WTC11 (cell line): ENCODE results near the gene KIDINS220. TPM values are rescaled to one million over a fixed set of nuclear protein-coding genes. Genes with fewer than 3 reads are reported as not detected.

Experiments
- ATAC-seq: fragments of 200-7000 bp; cut with Tn5 transposase; 2 replicates; pipeline ENCODE4 v1.10.0; 2021; ENCODE audit warnings: mild to moderate bottlenecking, moderate library complexity
- CTCF ChIA-PET: fragments of 300-600 bp; sonication (Branson Sonifier 250); formaldehyde crosslinking; loops from one replicate; lab custom pipeline; 2021; ENCODE audit warnings: antibody characterized with exemption; lab: Charles Lee
- POLR2A ChIA-PET: fragments of 350-600 bp; sonication (Branson Sonifier 250); formaldehyde crosslinking; loops from one replicate; lab custom pipeline; 2021; ENCODE audit warnings: antibody characterized with exemption; lab: Charles Lee
- DNase-seq: peaks from one replicate; pipeline ENCODE4 v3.0.0; 2021; ENCODE audit warnings: low spot score
- H3K27ac Mint-ChIP-seq: 2 replicates; pipeline ENCODE4 v1.8.0; 2021; ENCODE audit warnings: mixed read lengths
- H3K27me3 Mint-ChIP-seq: 2 replicates; pipeline ENCODE4 v1.8.0; 2021; ENCODE audit warnings: low read depth, mild to moderate bottlenecking, moderate library complexity, mixed read lengths
- H3K36me3 Mint-ChIP-seq: 2 replicates; pipeline ENCODE4 v1.8.0; 2021; ENCODE audit warnings: mixed read lengths
- H3K4me1 Mint-ChIP-seq: 2 replicates; pipeline ENCODE4 v1.8.0; 2022; ENCODE audit warnings: mixed read lengths
- H3K4me3 Mint-ChIP-seq: 2 replicates; pipeline ENCODE4 v1.8.0; 2021; ENCODE audit warnings: mild to moderate bottlenecking, moderate library complexity, mixed read lengths
- H3K9me3 Mint-ChIP-seq: 2 replicates; pipeline ENCODE4 v1.8.0; 2021; ENCODE audit warnings: mixed read lengths
- CREB1 ChIP-seq: sonication (generic); formaldehyde crosslinking; IDR thresholded peaks from 2 replicates; pipeline ENCODE4 v1.8.0; 2023; ENCODE audit warnings: mild to moderate bottlenecking, missing genetic modification reagents
- EMX1 ChIP-seq: fragments of 250-450 bp; sonication (Bioruptor Pico); IDR thresholded peaks from 2 replicates; pipeline ENCODE4 v1.8.0; 2021; ENCODE audit warnings: mild to moderate bottlenecking
- ESRRA ChIP-seq: sonication (generic); formaldehyde crosslinking; IDR thresholded peaks from 2 replicates; pipeline ENCODE4 v1.8.1; 2022; ENCODE audit warnings: mild to moderate bottlenecking, missing genetic modification reagents, borderline replicate concordance
- GTF2I ChIP-seq: fragments of 250-450 bp; sonication (Bioruptor Pico); conservative IDR thresholded peaks from 2 replicates; pipeline ENCODE4 v1.4.0; 2021; ENCODE audit warnings: mild to moderate bottlenecking
- KAT7 ChIP-seq: sonication (generic); formaldehyde crosslinking; IDR thresholded peaks from 2 replicates; pipeline ENCODE4 v1.8.1; 2023; ENCODE audit warnings: missing genetic modification reagents, mild to moderate bottlenecking, borderline replicate concordance
- MLX ChIP-seq: sonication (generic); formaldehyde crosslinking; IDR thresholded peaks from 2 replicates; pipeline ENCODE4 v1.8.1; 2023; ENCODE audit warnings: mild to moderate bottlenecking, missing genetic modification reagents, moderate library complexity
- PRDM15 ChIP-seq: sonication (generic); formaldehyde crosslinking; IDR thresholded peaks from 2 replicates; pipeline ENCODE4 v1.8.0; 2022; ENCODE audit warnings: missing genetic modification reagents
- TEAD1 ChIP-seq: sonication (generic); formaldehyde crosslinking; IDR thresholded peaks from 2 replicates; pipeline ENCODE4 v1.8.0; 2022; ENCODE audit warnings: mild to moderate bottlenecking, missing genetic modification reagents
- TP53 ChIP-seq: sonication (generic); formaldehyde crosslinking; IDR thresholded peaks from 2 replicates; pipeline ENCODE4 v1.8.1; 2023; ENCODE audit warnings: mild to moderate bottlenecking, missing genetic modification reagents
- USF2 ChIP-seq: sonication (generic); formaldehyde crosslinking; IDR thresholded peaks from 2 replicates; pipeline ENCODE4 v1.8.1; 2023; ENCODE audit warnings: mild to moderate bottlenecking, missing genetic modification reagents, moderate library complexity
- ZMAT4 ChIP-seq: fragments of 250-450 bp; sonication (Bioruptor Pico); IDR thresholded peaks from 2 replicates; pipeline ENCODE4 v1.9.0; 2021; ENCODE audit warnings: mild to moderate bottlenecking
- ZNF121 ChIP-seq: sonication (generic); formaldehyde crosslinking; IDR thresholded peaks from 2 replicates; pipeline ENCODE4 v1.8.0; 2023; ENCODE audit warnings: missing genetic modification reagents
- ZNF416 ChIP-seq: fragments of 250-450 bp; sonication (Bioruptor Pico); IDR thresholded peaks from 2 replicates; pipeline ENCODE4 v1.9.0; 2021; ENCODE audit warnings: mild to moderate bottlenecking, inconsistent platforms
- ZNF425 ChIP-seq: fragments of 250-450 bp; sonication (Bioruptor Pico); conservative IDR thresholded peaks from 2 replicates; pipeline ENCODE4 v1.9.0; 2021; ENCODE audit warnings: mild to moderate bottlenecking
- ZNF671 ChIP-seq: fragments of 250-450 bp; sonication (Bioruptor Pico); IDR thresholded peaks from 2 replicates; pipeline ENCODE4 v1.8.0; 2021; ENCODE audit warnings: mild to moderate bottlenecking
- total RNA-seq: library from RNA; stranded (reverse); gene quantifications from 3 replicates; pipeline ENCODE4 v1.2.3, GENCODE V29; 2021

The KIDINS220 gene
- total RNA-seq, 1 experiment from 2014 or later, result 23.9 TPM

GRCh38 chr2:8853426-8853825 is 16.0 kb upstream of the KIDINS220 start (continued):
- TF ChIP-seq MLX (CRISPR knock-in tag) (no peak), EMX1 (CRISPR knock-in tag) (no peak), ZNF425 (CRISPR knock-in tag) (no peak)

- DNase-seq (peak; percentile 17), ATAC-seq (peak; percentile 77)
- no peak overlapping the region for H3K27ac Mint-ChIP-seq
- ChIA-PET POLR2A (no interaction called here), CTCF (no interaction called here)
- no peaks in the 10 kb centered on the region for H3K36me3 Mint-ChIP-seq
- no peaks in the 10 kb centered on the region for H3K9me3 Mint-ChIP-seq
- H3K4me3 Mint-ChIP-seq, result no peak overlapping the region
- peaks cover 14% of the 10 kb centered on the region for H3K4me1 Mint-ChIP-seq
- TF ChIP-seq GTF2I (CRISPR knock-in tag), result no peak
- no peaks in the 10 kb centered on the region for H3K27me3 Mint-ChIP-seq
These were observed 14.6 kb upstream of the KIDINS220 start for GRCh38 chr2:8851811-8852560.

- Mint-ChIP-seq H3K4me3 (no peak overlapping the region), H3K27ac (no peak overlapping the region), H3K9me3 (no peaks in the 10 kb centered on the region), H3K4me1 (peaks cover 14% of the 10 kb centered on the region), H3K36me3 (no peaks in the 10 kb centered on the region), H3K27me3 (no peaks in the 10 kb centered on the region)
- ATAC-seq (no peak), DNase-seq (no peak)
- TF ChIP-seq KAT7 (no peak), PRDM15 (CRISPR knock-in tag) (no peak), USF2 (no peak), ZNF671 (CRISPR knock-in tag) (no peak), CREB1 (no peak), ZNF416 (CRISPR knock-in tag) (no peak), ESRRA (no peak), ZMAT4 (no peak), ZNF425 (CRISPR knock-in tag) (no peak), TP53 (CRISPR knock-in tag) (no peak), TEAD1 (CRISPR knock-in tag) (no peak), ZNF121 (CRISPR knock-in tag) (no peak)
- POLR2A ChIA-PET, result no interaction called here
- CTCF ChIA-PET, result no interaction called here
These were observed 13.6 kb upstream of the KIDINS220 start for GRCh38 chr2:8850845-8851487.
